Caco-2 (cell line): ENCODE measurements around the gene FHIT. TPM values are rescaled to one million over a fixed set of nuclear protein-coding genes. Genes with fewer than 3 reads are reported as not detected.

Source experiments
- BruUV-seq: library from RNA; stranded (reverse); fragments of 400-500 nt; replicated peaks from 2 replicates; lab custom pipeline; 2021; lab: Mats Ljungman, UMichigan
- CTCF ChIA-PET: fragments of 300-600 bp; sonication (Branson Sonifier 250); formaldehyde crosslinking; loops from one replicate; lab custom pipeline; 2022; ENCODE audit warnings: antibody characterized with exemption; lab: Charles Lee
- POLR2A ChIA-PET: fragments of 300-600 bp; sonication (Branson Sonifier 250); formaldehyde crosslinking; loops from one replicate; lab custom pipeline; 2022; ENCODE audit warnings: antibody characterized with exemption; lab: Charles Lee
- DNase-seq, 2 experiments: peaks; one replicate each; pipeline versions ENCODE4 v3.0.0 to v3.0.0-alpha.2; 2020 to 2022
- H3K27me3 ChIP-seq: replicated peaks from 2 replicates; pipeline ENCODE4 v1.6.0; 2011; ENCODE audit warnings: low read length; ENCODE audit not compliant: control insufficient read depth, insufficient read depth
- H3K36me3 ChIP-seq: 2 replicates; pipeline ENCODE4 v1.5.1; 2011; ENCODE audit warnings: low read length; ENCODE audit not compliant: control insufficient read depth, insufficient read depth
- H3K4me1 ChIP-seq: fragments of 250-450 bp; sonication (Bioruptor Pico); 2 replicates; pipeline ENCODE4 v1.5.1; 2020; ENCODE audit warnings: mild to moderate bottlenecking
- H3K4me3 ChIP-seq: 2 replicates; pipeline ENCODE4 v1.5.1; 2011; ENCODE audit warnings: low read depth, mild to moderate bottlenecking, control low read depth, low read length
- H3K9me3 ChIP-seq: fragments of 250-450 bp; sonication (Bioruptor Pico); 2 replicates; pipeline ENCODE4 v1.5.1; 2020; ENCODE audit warnings: mild to moderate bottlenecking, moderate library complexity
- H3K27ac Mint-ChIP-seq: one replicate; pipeline ENCODE4 v1.8.0; 2022; ENCODE audit warnings: mixed read lengths; ENCODE audit not compliant: unreplicated experiment
- H3K27me3 Mint-ChIP-seq: one replicate; pipeline ENCODE4 v1.8.0; 2022; ENCODE audit warnings: mixed read lengths; ENCODE audit not compliant: insufficient read depth, unreplicated experiment
- H3K36me3 Mint-ChIP-seq: one replicate; pipeline ENCODE4 v1.8.0; 2022; ENCODE audit warnings: mild to moderate bottlenecking, mixed read lengths; ENCODE audit not compliant: insufficient read depth, unreplicated experiment
- H3K4me1 Mint-ChIP-seq: one replicate; pipeline ENCODE4 v1.8.0; 2022; ENCODE audit warnings: low read depth, mixed read lengths; ENCODE audit not compliant: unreplicated experiment
- H3K4me3 Mint-ChIP-seq: one replicate; pipeline ENCODE4 v1.8.0; 2022; ENCODE audit warnings: mild to moderate bottlenecking, moderate library complexity, mixed read lengths; ENCODE audit not compliant: unreplicated experiment
- H3K9me3 Mint-ChIP-seq: one replicate; pipeline ENCODE4 v1.8.0; 2022; ENCODE audit warnings: mixed read lengths; ENCODE audit not compliant: unreplicated experiment
- intact Hi-C: fragments of 100-400 bp; cut with micrococcal nuclease; formaldehyde crosslinking; loops from one replicate; pipeline ENCODE4 v1.10.0; 2022; ENCODE audit not compliant: unreplicated experiment
- total RNA-seq: library from RNA; stranded (reverse); gene quantifications from 2 replicates; pipeline ENCODE4 v1.2.3, GENCODE V29; 2022
- TF ChIP-seq, protein P1 (sequence below), 2 experiments: fragments of 200-600 bp in 1 of 2; IDR thresholded peaks; 1 replicate in 1 of 2; 2 replicates in 1 of 2; pipeline versions ENCODE4 v1.5.1 to v1.8.0; 2011 to 2022; ENCODE audit warnings: antibody characterized with exemption in 1 of 2, control low read depth in 1 of 2, inconsistent platforms in 1 of 2, low read depth in 1 of 2, low read length in 1 of 2, mild to moderate bottlenecking in 1 of 2, moderate library complexity in 1 of 2; ENCODE audit not compliant: insufficient read depth in 1 of 2, severe bottlenecking in 1 of 2, unreplicated experiment in 1 of 2

Gene FHIT
- total RNA-seq, 1 experiment from 2014 or later = 8.3 TPM

DNA sequence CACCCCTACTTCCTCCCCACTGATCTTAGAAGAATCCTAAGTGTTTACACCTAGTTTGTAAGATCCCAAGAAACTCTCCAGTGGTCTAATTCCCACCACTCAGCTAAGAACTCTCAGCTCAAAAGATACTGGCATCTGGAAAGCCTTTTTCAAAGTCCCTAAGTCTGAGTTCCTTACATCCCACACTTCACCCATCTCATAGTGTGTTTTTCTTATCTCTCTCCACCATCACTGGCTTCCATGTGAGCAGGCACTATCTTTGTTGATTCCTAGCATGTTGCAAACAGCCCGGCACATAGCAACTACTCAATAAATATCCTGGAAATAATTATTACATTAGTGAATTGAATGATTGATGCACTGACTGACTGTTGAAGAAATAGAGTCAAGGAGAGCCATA lies 173.7 kb downstream of the FHIT start:
- H3K4me3 Mint-ChIP-seq = no peak overlapping the region
- no TSS peak for BruUV-seq
- H3K27me3 ChIP-seq = no peaks in the 10 kb centered on the region
- H3K27me3 Mint-ChIP-seq = peaks cover 3% of the 10 kb centered on the region
- ChIA-PET CTCF (no interaction called here), POLR2A (no interaction called here)
- no peak overlapping the region for H3K4me3 ChIP-seq
- no peaks in the 10 kb centered on the region for H3K4me1 Mint-ChIP-seq
- H3K27ac Mint-ChIP-seq = no peak overlapping the region
- DNase-seq = no peak
- H3K4me1 ChIP-seq = no peaks in the 10 kb centered on the region
- H3K9me3 ChIP-seq = no peaks in the 10 kb centered on the region
- H3K9me3 Mint-ChIP-seq = no peaks in the 10 kb centered on the region
- H3K36me3 Mint-ChIP-seq = no peaks in the 10 kb centered on the region
- no peaks in the 10 kb centered on the region for H3K36me3 ChIP-seq
- intact Hi-C loops = no loop called here
- TF ChIP-seq, protein P1, sequence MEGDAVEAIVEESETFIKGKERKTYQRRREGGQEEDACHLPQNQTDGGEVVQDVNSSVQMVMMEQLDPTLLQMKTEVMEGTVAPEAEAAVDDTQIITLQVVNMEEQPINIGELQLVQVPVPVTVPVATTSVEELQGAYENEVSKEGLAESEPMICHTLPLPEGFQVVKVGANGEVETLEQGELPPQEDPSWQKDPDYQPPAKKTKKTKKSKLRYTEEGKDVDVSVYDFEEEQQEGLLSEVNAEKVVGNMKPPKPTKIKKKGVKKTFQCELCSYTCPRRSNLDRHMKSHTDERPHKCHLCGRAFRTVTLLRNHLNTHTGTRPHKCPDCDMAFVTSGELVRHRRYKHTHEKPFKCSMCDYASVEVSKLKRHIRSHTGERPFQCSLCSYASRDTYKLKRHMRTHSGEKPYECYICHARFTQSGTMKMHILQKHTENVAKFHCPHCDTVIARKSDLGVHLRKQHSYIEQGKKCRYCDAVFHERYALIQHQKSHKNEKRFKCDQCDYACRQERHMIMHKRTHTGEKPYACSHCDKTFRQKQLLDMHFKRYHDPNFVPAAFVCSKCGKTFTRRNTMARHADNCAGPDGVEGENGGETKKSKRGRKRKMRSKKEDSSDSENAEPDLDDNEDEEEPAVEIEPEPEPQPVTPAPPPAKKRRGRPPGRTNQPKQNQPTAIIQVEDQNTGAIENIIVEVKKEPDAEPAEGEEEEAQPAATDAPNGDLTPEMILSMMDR (IDR thresholded peaks at IDR 0.05; ENCODE audit: insufficient read depth in 1 of 2, low read depth in 1 of 2, low read length in 1 of 2, severe bottlenecking in 1 of 2, unreplicated experiment in 1 of 2) = no peak

DNA sequence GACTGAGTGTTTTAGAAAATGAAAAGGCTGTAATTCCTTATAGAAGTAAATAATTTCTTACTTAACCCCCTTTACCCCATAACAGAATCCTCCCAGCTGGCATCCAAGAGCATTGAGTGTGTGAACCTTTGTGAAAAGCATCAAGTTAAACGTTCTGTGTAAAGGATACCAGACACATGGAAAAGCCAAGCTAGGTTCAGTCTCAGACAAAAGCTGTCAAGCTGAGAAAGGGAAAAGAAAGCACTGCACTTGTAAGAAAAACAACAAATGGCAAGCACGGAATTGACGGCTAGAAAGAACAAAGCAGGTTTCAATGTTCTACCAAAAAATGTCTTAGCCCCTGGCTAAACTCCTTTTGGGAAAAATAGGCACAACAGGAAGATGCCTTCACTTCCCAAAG lies 176.5 kb downstream of the FHIT start:
- Mint-ChIP-seq H3K4me3 (no peak overlapping the region), H3K9me3 (no peaks in the 10 kb centered on the region), H3K4me1 (no peaks in the 10 kb centered on the region), H3K27ac (no peak overlapping the region), H3K36me3 (no peaks in the 10 kb centered on the region), H3K27me3 (no peaks in the 10 kb centered on the region)
- Histone ChIP-seq H3K36me3 (no peaks in the 10 kb centered on the region), H3K4me3 (no peak overlapping the region), H3K4me1 (no peaks in the 10 kb centered on the region), H3K27me3 (no peaks in the 10 kb centered on the region), H3K9me3 (no peaks in the 10 kb centered on the region)
- ChIA-PET CTCF (no interaction called here), POLR2A (no interaction called here)
- BruUV-seq = no TSS peak
- no peak for DNase-seq
- intact Hi-C loops = no loop called here
- TF ChIP-seq, protein P1 (IDR thresholded peaks at IDR 0.05; ENCODE audit: insufficient read depth in 1 of 2, low read depth in 1 of 2, low read length in 1 of 2, severe bottlenecking in 1 of 2, unreplicated experiment in 1 of 2) = no peak

DNA sequence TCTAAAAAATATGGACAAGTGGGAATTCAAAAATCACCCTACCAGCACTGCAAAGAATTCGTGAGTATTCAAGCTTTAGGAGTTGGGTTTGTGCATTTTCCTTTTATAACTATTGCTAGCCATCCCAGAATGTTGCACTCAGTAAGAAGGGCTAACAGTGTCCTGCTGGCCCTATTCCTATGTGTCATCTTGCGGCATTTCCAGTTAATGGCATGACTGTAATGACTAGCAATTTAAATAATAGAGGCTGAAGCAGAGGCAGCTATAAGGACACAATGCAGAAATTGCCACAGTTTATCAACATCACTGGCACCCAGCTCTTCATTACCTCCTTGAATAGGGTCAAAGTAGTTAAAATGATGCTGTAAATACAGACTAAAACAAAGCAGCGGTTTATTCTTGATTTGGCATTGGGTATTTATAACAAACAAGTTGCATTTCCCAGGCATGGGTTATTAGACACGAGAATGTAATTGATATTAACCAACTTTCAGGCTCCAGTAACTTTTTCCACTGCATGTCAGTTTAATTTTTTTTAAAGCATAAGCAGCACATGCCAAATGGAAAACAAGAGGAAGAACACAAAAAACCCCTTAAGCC lies 177.6 kb downstream of the FHIT start:
- DNase-seq = no peak

More for the DNA sequence above, 177.6 kb downstream of the FHIT start:
- H3K4me3 ChIP-seq = no peak overlapping the region
- TF ChIP-seq, protein P1 (IDR thresholded peaks at IDR 0.05; ENCODE audit: insufficient read depth in 1 of 2, low read depth in 1 of 2, low read length in 1 of 2, severe bottlenecking in 1 of 2, unreplicated experiment in 1 of 2) = no peak
- ChIA-PET CTCF (no interaction called here), POLR2A (no interaction called here)
- Mint-ChIP-seq H3K4me1 (no peaks in the 10 kb centered on the region), H3K27ac (no peak overlapping the region), H3K36me3 (no peaks in the 10 kb centered on the region), H3K4me3 (no peak overlapping the region), H3K9me3 (no peaks in the 10 kb centered on the region), H3K27me3 (no peaks in the 10 kb centered on the region)
- no TSS peak for BruUV-seq
- H3K4me1 ChIP-seq = no peaks in the 10 kb centered on the region
- intact Hi-C loops = no loop called here
- H3K36me3 ChIP-seq = no peaks in the 10 kb centered on the region
- no peaks in the 10 kb centered on the region for H3K27me3 ChIP-seq
- no peaks in the 10 kb centered on the region for H3K9me3 ChIP-seq
